Keratinocyte (primary cell): Measurements from ENCODE around the gene ERI3. TPM values are rescaled to one million over a fixed set of nuclear protein-coding genes. Genes with fewer than 3 reads are reported as not detected.

Source experiments
- DNase-seq: peaks from one replicate; pipeline ENCODE4 v3.0.0-alpha.2; 2011; ENCODE audit warnings: low read depth, missing footprints, low spot score
- FAIRE-seq: peaks from 2 replicates; lab custom pipeline; 2011; peaks lifted over from hg19 to GRCh38; lab: Jason Lieb, UNC
- H2AFZ ChIP-seq: 2 replicates; pipeline ENCODE4 v1.6.0; 2012; ENCODE audit warnings: low read length, control low read depth, inconsistent platforms; ENCODE audit not compliant: control insufficient read depth
- H3K27ac ChIP-seq: 2 replicates; pipeline ENCODE4 v1.5.1; 2011; ENCODE audit warnings: low read length; ENCODE audit not compliant: control insufficient read depth, insufficient read depth
- H3K27me3 ChIP-seq: 3 replicates; pipeline ENCODE4 v1.6.0; 2011; ENCODE audit warnings: low read length; ENCODE audit not compliant: control insufficient read depth, insufficient read depth; ENCODE audit errors: extremely low read depth
- H3K36me3 ChIP-seq, 2 experiments: 2 replicates in 1 of 2; 3 replicates in 1 of 2; pipeline ENCODE4 v1.5.1; 2011; ENCODE audit warnings: low read length in 2 of 2, mild to moderate bottlenecking in 1 of 2; ENCODE audit not compliant: control insufficient read depth in 2 of 2, insufficient read depth in 2 of 2; ENCODE audit errors: extremely low read depth in 1 of 2
- H3K4me1 ChIP-seq: 3 replicates; pipeline ENCODE4 v1.5.1; 2011; ENCODE audit warnings: low read length; ENCODE audit not compliant: control insufficient read depth, insufficient read depth; ENCODE audit errors: extremely low read depth
- H3K4me2 ChIP-seq: 3 replicates; pipeline ENCODE4 v1.6.0; 2011; ENCODE audit warnings: low read depth, low read length; ENCODE audit not compliant: control insufficient read depth, insufficient read depth; ENCODE audit errors: extremely low read depth
- H3K4me3 ChIP-seq, 3 experiments: fragments of 200-600 bp in 1 of 3; sonication (generic) in 1 of 3; 2 replicates in 2 of 3; 3 replicates in 1 of 3; pipeline ENCODE4 v1.5.1; 2011 to 2016; ENCODE audit warnings: low read length in 3 of 3, mild to moderate bottlenecking in 3 of 3, control low read depth in 2 of 3, inconsistent platforms in 1 of 3, low read depth in 1 of 3, mixed read lengths in 1 of 3, mixed run types in 1 of 3, moderate library complexity in 1 of 3; ENCODE audit not compliant: control insufficient read depth in 2 of 3, insufficient read depth in 2 of 3; ENCODE audit errors: extremely low read depth in 1 of 3
- H3K79me2 ChIP-seq: 2 replicates; pipeline ENCODE4 v1.6.0; 2012; ENCODE audit warnings: low read length; ENCODE audit not compliant: control insufficient read depth, insufficient read depth
- H3K9ac ChIP-seq: 3 replicates; pipeline ENCODE4 v1.6.0; 2011; ENCODE audit warnings: low read length; ENCODE audit not compliant: control insufficient read depth, insufficient read depth; ENCODE audit errors: extremely low read depth
- H3K9me1 ChIP-seq: 3 replicates; pipeline ENCODE4 v1.6.0; 2011; ENCODE audit warnings: low read length; ENCODE audit not compliant: control insufficient read depth, insufficient read depth; ENCODE audit errors: extremely low read depth
- H3K9me3 ChIP-seq: 2 replicates; pipeline ENCODE4 v1.5.1; 2012; ENCODE audit warnings: low read depth, low read length; ENCODE audit not compliant: control insufficient read depth
- H4K20me1 ChIP-seq: 3 replicates; pipeline ENCODE4 v1.6.0; 2011; ENCODE audit warnings: low read length; ENCODE audit not compliant: control insufficient read depth, insufficient read depth; ENCODE audit errors: extremely low read depth
- CTCF ChIP-seq, 3 experiments: IDR thresholded peaks in 1 of 3; conservative IDR thresholded peaks in 1 of 3; optimal IDR thresholded peaks in 1 of 3; 2 replicates in 2 of 3; 3 replicates in 1 of 3; pipeline versions ENCODE3 to v1.5.1; 2011; ENCODE audit warnings: low read length in 3 of 3, mild to moderate bottlenecking in 3 of 3, moderate library complexity in 2 of 3, control low read depth in 1 of 3, inconsistent platforms in 1 of 3; ENCODE audit not compliant: insufficient read depth in 2 of 3; ENCODE audit errors: extremely low read depth in 1 of 3
- EZH2 ChIP-seq: IDR thresholded peaks from one replicate; pipeline ENCODE4 v1.6.1; 2012; ENCODE audit warnings: inconsistent platforms, mild to moderate bottlenecking, low read length, moderate library complexity
- dilution Hi-C: fragments of 300-500 bp; cut with MboI; formaldehyde crosslinking; loops from one replicate; pipeline ENCODE4 v1.7.0; 2020; ENCODE audit warnings: low sequenced_read_pairs; ENCODE audit not compliant: extremely low pct_ligation_motif_present
- polyA plus RNA-seq, 5 experiments: library from polyadenylated mRNA; depleted of rRNA in 3 of 5; stranded (reverse) in 3 of 5; stranded (forward) in 1 of 5; unstranded in 1 of 5; fragments of >200 nt; gene quantifications; 1 replicate in 1 of 5; 2 replicates in 3 of 5; 3 replicates in 1 of 5; pipeline versions ENCODE4 v1.2.1 to v1.2.3, GENCODE V29; 2011 to 2012; ENCODE audit warnings: missing spikeins in 2 of 5, low read depth in 1 of 5, low replicate concordance in 1 of 5

The ERI3 gene
- polyA plus RNA-seq, 1 donor (not counting 4 experiments of a cell fraction or from before 2014, with no cell fraction given) = 43.7 TPM

- FAIRE-seq = peak; percentile 94
- peak overlapping the region; percentile 73 for H3K4me2 ChIP-seq
- no peak for TF ChIP-seq EZH2
- TF ChIP-seq CTCF (optimal IDR thresholded peaks at IDR 0.05 in 1 of 3, IDR thresholded peaks at IDR 0.05 in 1 of 3, conservative IDR thresholded peaks at IDR 0.05 in 1 of 3; ENCODE audit: extremely low read depth in 1 of 3, insufficient read depth in 2 of 3, low read length in 3 of 3) = no peak
- no peaks in the 10 kb centered on the region for H3K9me1 ChIP-seq
- H3K4me1 ChIP-seq = peaks cover 42% of the 10 kb centered on the region
- no peaks in the 10 kb centered on the region for H3K9me3 ChIP-seq
- no peaks in the 10 kb centered on the region for H3K79me2 ChIP-seq
- H3K9ac ChIP-seq = peak overlapping the region; percentile 48
- H3K4me3 ChIP-seq = peak overlapping the region in 2 of 3 experiments; percentile 16 to 22
- no peaks in the 10 kb centered on the region for H3K27me3 ChIP-seq
- peak; percentile 100 for DNase-seq
- peaks cover 5 to 6% of the 10 kb centered on the region in 2 experiments for H3K36me3 ChIP-seq
- dilution Hi-C loops = no loop called here
- H3K27ac ChIP-seq = peak overlapping the region; percentile 93
- H2AFZ ChIP-seq = no peak overlapping the region
- H4K20me1 ChIP-seq = no peaks in the 10 kb centered on the region
These were observed 27.2 kb downstream of the ERI3 start for GRCh38 chr1:44327679-44328491.

- FAIRE-seq (peak; percentile 44), DNase-seq (no peak)
- H3K36me3 ChIP-seq = peaks cover 3 to 4% of the 10 kb centered on the region in 2 experiments
- peaks cover 42% of the 10 kb centered on the region for H3K4me1 ChIP-seq
- H3K79me2 ChIP-seq = no peaks in the 10 kb centered on the region
- dilution Hi-C loops = no loop called here
- H2AFZ ChIP-seq = no peak overlapping the region
- H4K20me1 ChIP-seq = no peaks in the 10 kb centered on the region
- no peaks in the 10 kb centered on the region for H3K27me3 ChIP-seq
- peak overlapping the region; percentile 48 for H3K9ac ChIP-seq
- TF ChIP-seq CTCF (optimal IDR thresholded peaks at IDR 0.05 in 1 of 3, IDR thresholded peaks at IDR 0.05 in 1 of 3, conservative IDR thresholded peaks at IDR 0.05 in 1 of 3; ENCODE audit: extremely low read depth in 1 of 3, insufficient read depth in 2 of 3, low read length in 3 of 3) (no peak), EZH2 (no peak)
- peak overlapping the region; percentile 73 for H3K4me2 ChIP-seq
- no peaks in the 10 kb centered on the region for H3K9me1 ChIP-seq
- H3K4me3 ChIP-seq = peak overlapping the region in 1 of 3 experiments; percentile 22
- peak overlapping the region; percentile 93 for H3K27ac ChIP-seq
- no peaks in the 10 kb centered on the region for H3K9me3 ChIP-seq
These were observed 28.1 kb downstream of the ERI3 start for GRCh38 chr1:44326821-44327465.
